GM12878 (cell line): ENCODE measurements around the gene MAPK9. TPM values are rescaled to one million over a fixed set of nuclear protein-coding genes. Genes with fewer than 3 reads are reported as not detected.

ENCODE experiments used
- ATAC-seq: fragments of 200-7000 bp; cut with Tn5 transposase; 3 replicates; pipeline ENCODE4 v1.9.1; 2020; ENCODE audit warnings: mild to moderate bottlenecking, moderate library complexity
- BruUV-seq: library from RNA; stranded (reverse); fragments of 400-500 nt; replicated peaks from 2 replicates; lab custom pipeline; 2021; lab: Mats Ljungman, UMichigan
- CTCF ChIA-PET: fragments of 300-600 bp; sonication (Branson Sonifier 250); formaldehyde crosslinking; extraction: SDS; loops from one replicate; lab custom pipeline; 2021; ENCODE audit warnings: inconsistent platforms; lab: Yijun Ruan, JAX
- POLR2A ChIA-PET: fragments of 350-600 bp; formaldehyde crosslinking; extraction: SDS; loops from one replicate; lab custom pipeline; 2021; ENCODE audit warnings: inconsistent platforms; lab: Charles Lee
- RAD21 ChIA-PET: fragments of 300-600 bp; sonication (Branson Sonifier 250); formaldehyde crosslinking; loops from one replicate; lab custom pipeline; 2023; ENCODE audit warnings: antibody characterized with exemption; ENCODE audit not compliant: unreplicated experiment; lab: Charles Lee
- SMC1A ChIA-PET: fragments of 300-600 bp; sonication (Branson Sonifier 250); formaldehyde crosslinking; loops from one replicate; lab custom pipeline; 2023; ENCODE audit not compliant: unreplicated experiment, uncharacterized antibody; lab: Charles Lee
- DNase-seq: peaks from one replicate; pipeline ENCODE4 v3.0.0-alpha.2; 2011; ENCODE audit warnings: low read depth, low spot score
- FAIRE-seq: peaks from 3 replicates; lab custom pipeline; 2011; peaks lifted over from hg19 to GRCh38; lab: Jason Lieb, UNC
- H2AFZ ChIP-seq: 2 replicates; pipeline ENCODE4 v1.6.0; 2011; ENCODE audit warnings: low read depth, low read length, control low read depth; ENCODE audit not compliant: control insufficient read depth
- H3K27ac ChIP-seq: 2 replicates; pipeline ENCODE4 v1.5.1; 2011; ENCODE audit warnings: control low read depth; ENCODE audit not compliant: control insufficient read depth, insufficient read depth
- H3K27me3 ChIP-seq, 2 experiments: replicated peaks in 1 of 2; 2 replicates each; pipeline versions ENCODE4 v1.6.0 to v1.6.1; 2011; ENCODE audit warnings: low read length in 1 of 2; ENCODE audit not compliant: control insufficient read depth in 2 of 2, insufficient read depth in 2 of 2
- H3K36me3 ChIP-seq, 2 experiments: 2 replicates each; pipeline ENCODE4 v1.5.1; 2011; ENCODE audit warnings: low read length in 1 of 2; ENCODE audit not compliant: control insufficient read depth in 2 of 2, insufficient read depth in 2 of 2
- H3K4me1 ChIP-seq: 2 replicates; pipeline ENCODE4 v1.6.1; 2011; ENCODE audit warnings: mild to moderate bottlenecking, low read length, moderate library complexity, mixed read lengths; ENCODE audit not compliant: control insufficient read depth, insufficient read depth
- H3K4me2 ChIP-seq: 2 replicates; pipeline ENCODE4 v1.6.0; 2011; ENCODE audit warnings: control low read depth; ENCODE audit not compliant: control insufficient read depth, insufficient read depth
- H3K4me3 ChIP-seq: fragments of 200-600 bp; sonication (generic); 2 replicates; pipeline ENCODE4 v1.5.1; 2016
- H3K79me2 ChIP-seq: 2 replicates; pipeline ENCODE4 v1.6.0; 2011; ENCODE audit warnings: low read length; ENCODE audit not compliant: control insufficient read depth, insufficient read depth
- H3K9ac ChIP-seq: 2 replicates; pipeline ENCODE4 v1.8.0; 2011; ENCODE audit warnings: low read length, control low read depth, mixed read lengths; ENCODE audit not compliant: control insufficient read depth, insufficient read depth
- H3K9me3 ChIP-seq: replicated peaks from 3 replicates; pipeline ENCODE4 v1.5.1; 2011; ENCODE audit warnings: mild to moderate bottlenecking, low read length; ENCODE audit not compliant: control insufficient read depth, insufficient read depth
- H4K20me1 ChIP-seq: 2 replicates; pipeline ENCODE4 v1.6.0; 2011; ENCODE audit not compliant: control insufficient read depth, insufficient read depth
- BCL11A ChIP-seq: IDR thresholded peaks from 2 replicates; pipeline ENCODE4 v1.6.1; 2011; ENCODE audit warnings: low read depth, low read length
- CBFB ChIP-seq: IDR thresholded peaks from 2 replicates; pipeline ENCODE4 v1.6.1; 2016; ENCODE audit warnings: antibody characterized with exemption, low read depth
- CHD1 ChIP-seq: IDR thresholded peaks from 2 replicates; pipeline ENCODE4 v1.6.1; 2012; ENCODE audit warnings: low read depth, low read length, improper control_type of control experiment
- CREB1 ChIP-seq: IDR thresholded peaks from 2 replicates; pipeline ENCODE4 v1.6.1; 2012; ENCODE audit warnings: low read depth, mild to moderate bottlenecking, inconsistent platforms
- EGR1 ChIP-seq, 2 experiments: IDR thresholded peaks; 1 replicate in 1 of 2; 2 replicates in 1 of 2; pipeline ENCODE4 v1.6.1; 2011 to 2012; ENCODE audit warnings: low read depth in 2 of 2, low read length in 2 of 2, borderline replicate concordance in 1 of 2, mild to moderate bottlenecking in 1 of 2, moderate library complexity in 1 of 2
- FOXM1 ChIP-seq: IDR thresholded peaks from 2 replicates; pipeline ENCODE4 v1.6.1; 2012; ENCODE audit warnings: low read depth, mild to moderate bottlenecking, inconsistent platforms, low read length, moderate library complexity
- HDAC2 ChIP-seq: fragments of 200-600 bp; sonication (generic); IDR thresholded peaks from 2 replicates; pipeline ENCODE4 v1.6.1; 2017
- JUND ChIP-seq: IDR thresholded peaks from 2 replicates; pipeline ENCODE4 v1.6.1; 2012; ENCODE audit warnings: low read depth, mild to moderate bottlenecking, low read length, improper control_type of control experiment, moderate library complexity
- MEF2A ChIP-seq: IDR thresholded peaks from 2 replicates; pipeline ENCODE4 v1.6.1; 2011; ENCODE audit warnings: low read depth, mild to moderate bottlenecking, low read length, moderate library complexity; ENCODE audit not compliant: insufficient read depth
- POLR2A ChIP-seq: IDR thresholded peaks from 2 replicates; pipeline ENCODE4 v1.6.1; 2011; ENCODE audit warnings: low read depth, mild to moderate bottlenecking, low read length
- RELA ChIP-seq: fragments of 450-650 bp; IDR thresholded peaks from 2 replicates; pipeline ENCODE4 v1.8.0; 2014; ENCODE audit warnings: borderline replicate concordance; ENCODE audit not compliant: partially characterized antibody
- SUPT20H ChIP-seq: IDR thresholded peaks from 2 replicates; pipeline ENCODE4 v1.6.1; 2011; ENCODE audit warnings: low read depth, mild to moderate bottlenecking, low read length, moderate library complexity, borderline replicate concordance; ENCODE audit not compliant: control insufficient read depth
- TCF7 ChIP-seq: IDR thresholded peaks from 2 replicates; pipeline ENCODE4 v1.6.1; 2014; ENCODE audit warnings: antibody characterized with exemption, borderline replicate concordance
- ZNF384 ChIP-seq: IDR thresholded peaks from 2 replicates; pipeline ENCODE4 v1.6.1; 2012; ENCODE audit warnings: low read depth, mild to moderate bottlenecking, low read length, improper control_type of control experiment, borderline replicate concordance
- WGBS: methylation state at CpG from one replicate; pipeline ENCODE4 v1.1.6; 2016; ENCODE audit warnings: low lambda C conversion rate; ENCODE audit not compliant: insufficient replicate concordance, insufficient coverage; ENCODE audit errors: missing lambda C conversion rate; 5-methylcytosine and 5-hydroxymethylcytosine counted together
- in situ Hi-C: fragments of 300-500 bp; cut with MboI; formaldehyde crosslinking; loops from 9 replicates; pipeline ENCODE4 v1.14.3; 2018; ENCODE audit warnings: mixed read lengths
- intact Hi-C: fragments of 100-400 bp; cut with micrococcal nuclease; formaldehyde crosslinking; loops from one replicate; pipeline ENCODE4 v1.14.2; 2022; ENCODE audit not compliant: unreplicated experiment
- polyA plus RNA-seq, 11 experiments: library from polyadenylated mRNA; depleted of rRNA in 4 of 11; unstranded in 6 of 11; stranded (reverse) in 5 of 11; fragments of >200 nt; fragmentation: Nextera tagmentation in 4 of 11; fragmentation: Illumina TruSeq in 1 of 11; extraction: Ambion mirVana in 4 of 11; extraction: Trizol in 1 of 11; gene quantifications; 1 replicate in 1 of 11; 2 replicates in 10 of 11; pipeline versions ENCODE4 v1.2.1 to v1.2.3, GENCODE V29; 2011 to 2016; ENCODE audit warnings: inconsistent platforms in 2 of 11, missing spikeins in 2 of 11, low read depth in 1 of 11
- total RNA-seq, 4 experiments: library from RNA; depleted of rRNA in 3 of 4; stranded (reverse); fragments of >200 nt in 3 of 4; fragmentation: Illumina TruSeq in 1 of 4; extraction: Trizol in 1 of 4; gene quantifications; 2 replicates each; pipeline versions ENCODE4 v1.2.1 to v1.2.3, GENCODE V29; 2013 to 2021
- TF ChIP-seq, protein P1 (sequence below): fragments of 450-650 bp; formaldehyde crosslinking; IDR thresholded peaks from 2 replicates; pipeline ENCODE4 v1.5.0; 2022; ENCODE audit warnings: mild to moderate bottlenecking, missing genetic modification characterization
- TF ChIP-seq, protein P2 (sequence below): fragments of 450-650 bp; IDR thresholded peaks from 2 replicates; pipeline ENCODE4 v1.6.1; 2017; ENCODE audit warnings: borderline replicate concordance
- TF ChIP-seq, protein P3 (sequence below): fragments of 450-650 bp; IDR thresholded peaks from 2 replicates; pipeline ENCODE4 v1.6.1; 2018; ENCODE audit warnings: borderline replicate concordance, mild to moderate bottlenecking; ENCODE audit not compliant: partially characterized antibody

MAPK9 gene
- total and polyA plus RNA-seq, 10 of the 15 experiments (the other 5 are each of a cell fraction or from before 2014, with no cell fraction given), result 2.1 to 52.9 (median 21.7) TPM

DNA sequence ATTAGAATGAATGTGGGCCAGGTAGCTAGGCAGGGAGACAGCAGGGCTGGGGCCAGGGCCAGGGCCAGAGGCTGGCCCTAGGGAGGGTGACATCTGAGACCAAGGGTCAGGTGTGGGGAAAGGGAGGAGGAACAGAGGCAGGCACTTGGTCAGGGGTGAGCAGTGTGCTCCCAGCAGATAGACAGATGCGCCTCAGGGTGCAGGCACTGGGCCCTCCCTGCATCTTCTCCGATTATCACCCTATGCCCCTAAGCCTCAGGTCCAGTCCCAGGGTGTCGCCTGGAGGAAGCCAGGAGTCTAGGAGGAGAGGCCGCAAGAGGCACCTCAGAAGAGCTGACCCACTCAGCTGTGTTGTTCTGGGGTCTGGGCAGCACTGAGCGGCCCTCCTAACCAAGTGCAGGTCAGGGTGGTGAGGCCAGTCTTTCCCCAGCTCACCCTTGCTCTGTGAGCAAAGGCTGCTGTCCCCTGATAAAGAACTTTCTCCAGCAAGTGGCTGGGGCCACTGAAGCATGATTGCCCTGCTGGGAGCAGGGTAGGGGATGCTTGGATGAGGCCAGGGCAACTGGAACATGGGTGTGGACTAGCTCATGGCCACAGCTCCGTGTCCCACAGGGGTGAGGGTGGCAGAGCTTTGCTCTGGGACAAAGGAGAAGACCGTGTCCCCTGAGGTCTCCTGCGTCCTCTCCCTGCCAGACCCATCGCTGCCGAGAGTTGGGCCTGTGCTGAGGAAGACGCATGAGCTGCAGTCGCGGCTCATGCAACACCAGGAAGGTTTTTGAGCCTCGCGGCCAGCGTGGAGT, 80.7 kb downstream of the MAPK9 start:
- no TSS peak for BruUV-seq
- peaks cover 0 to 5% of the 10 kb centered on the region in 2 experiments; a peak in 2 of 4 replicates for H3K27me3 ChIP-seq
- no peak for DNase-seq
- RAD21 ChIA-PET, result no interaction called here
- H2AFZ ChIP-seq, result no peak overlapping the region
- H3K9ac ChIP-seq, result no peak overlapping the region
- no peak for TF ChIP-seq TCF7
- TF ChIP-seq, protein P1, sequence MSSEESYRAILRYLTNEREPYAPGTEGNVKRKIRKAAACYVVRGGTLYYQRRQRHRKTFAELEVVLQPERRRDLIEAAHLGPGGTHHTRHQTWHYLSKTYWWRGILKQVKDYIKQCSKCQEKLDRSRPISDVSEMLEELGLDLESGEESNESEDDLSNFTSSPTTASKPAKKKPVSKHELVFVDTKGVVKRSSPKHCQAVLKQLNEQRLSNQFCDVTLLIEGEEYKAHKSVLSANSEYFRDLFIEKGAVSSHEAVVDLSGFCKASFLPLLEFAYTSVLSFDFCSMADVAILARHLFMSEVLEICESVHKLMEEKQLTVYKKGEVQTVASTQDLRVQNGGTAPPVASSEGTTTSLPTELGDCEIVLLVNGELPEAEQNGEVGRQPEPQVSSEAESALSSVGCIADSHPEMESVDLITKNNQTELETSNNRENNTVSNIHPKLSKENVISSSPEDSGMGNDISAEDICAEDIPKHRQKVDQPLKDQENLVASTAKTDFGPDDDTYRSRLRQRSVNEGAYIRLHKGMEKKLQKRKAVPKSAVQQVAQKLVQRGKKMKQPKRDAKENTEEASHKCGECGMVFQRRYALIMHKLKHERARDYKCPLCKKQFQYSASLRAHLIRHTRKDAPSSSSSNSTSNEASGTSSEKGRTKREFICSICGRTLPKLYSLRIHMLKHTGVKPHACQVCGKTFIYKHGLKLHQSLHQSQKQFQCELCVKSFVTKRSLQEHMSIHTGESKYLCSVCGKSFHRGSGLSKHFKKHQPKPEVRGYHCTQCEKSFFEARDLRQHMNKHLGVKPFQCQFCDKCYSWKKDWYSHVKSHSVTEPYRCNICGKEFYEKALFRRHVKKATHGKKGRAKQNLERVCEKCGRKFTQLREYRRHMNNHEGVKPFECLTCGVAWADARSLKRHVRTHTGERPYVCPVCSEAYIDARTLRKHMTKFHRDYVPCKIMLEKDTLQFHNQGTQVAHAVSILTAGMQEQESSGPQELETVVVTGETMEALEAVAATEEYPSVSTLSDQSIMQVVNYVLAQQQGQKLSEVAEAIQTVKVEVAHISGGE (CRISPR knock-in tag), result no peak
- TF ChIP-seq, protein P2, sequence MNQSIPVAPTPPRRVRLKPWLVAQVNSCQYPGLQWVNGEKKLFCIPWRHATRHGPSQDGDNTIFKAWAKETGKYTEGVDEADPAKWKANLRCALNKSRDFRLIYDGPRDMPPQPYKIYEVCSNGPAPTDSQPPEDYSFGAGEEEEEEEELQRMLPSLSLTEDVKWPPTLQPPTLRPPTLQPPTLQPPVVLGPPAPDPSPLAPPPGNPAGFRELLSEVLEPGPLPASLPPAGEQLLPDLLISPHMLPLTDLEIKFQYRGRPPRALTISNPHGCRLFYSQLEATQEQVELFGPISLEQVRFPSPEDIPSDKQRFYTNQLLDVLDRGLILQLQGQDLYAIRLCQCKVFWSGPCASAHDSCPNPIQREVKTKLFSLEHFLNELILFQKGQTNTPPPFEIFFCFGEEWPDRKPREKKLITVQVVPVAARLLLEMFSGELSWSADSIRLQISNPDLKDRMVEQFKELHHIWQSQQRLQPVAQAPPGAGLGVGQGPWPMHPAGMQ, result no peak
- no peak for TF ChIP-seq MEF2A
- no peak for TF ChIP-seq ZNF384
- TF ChIP-seq HDAC2, result no peak
- no peak for TF ChIP-seq BCL11A
- no peak for TF ChIP-seq RELA
- TF ChIP-seq CBFB, result no peak
- no peak for TF ChIP-seq EGR1 (IDR thresholded peaks at IDR 0.05; ENCODE audit: borderline replicate concordance in 1 of 2, low read depth in 2 of 2, low read length in 2 of 2)
- TF ChIP-seq POLR2A, result no peak
- no peak for TF ChIP-seq SUPT20H
- TF ChIP-seq, protein P3, sequence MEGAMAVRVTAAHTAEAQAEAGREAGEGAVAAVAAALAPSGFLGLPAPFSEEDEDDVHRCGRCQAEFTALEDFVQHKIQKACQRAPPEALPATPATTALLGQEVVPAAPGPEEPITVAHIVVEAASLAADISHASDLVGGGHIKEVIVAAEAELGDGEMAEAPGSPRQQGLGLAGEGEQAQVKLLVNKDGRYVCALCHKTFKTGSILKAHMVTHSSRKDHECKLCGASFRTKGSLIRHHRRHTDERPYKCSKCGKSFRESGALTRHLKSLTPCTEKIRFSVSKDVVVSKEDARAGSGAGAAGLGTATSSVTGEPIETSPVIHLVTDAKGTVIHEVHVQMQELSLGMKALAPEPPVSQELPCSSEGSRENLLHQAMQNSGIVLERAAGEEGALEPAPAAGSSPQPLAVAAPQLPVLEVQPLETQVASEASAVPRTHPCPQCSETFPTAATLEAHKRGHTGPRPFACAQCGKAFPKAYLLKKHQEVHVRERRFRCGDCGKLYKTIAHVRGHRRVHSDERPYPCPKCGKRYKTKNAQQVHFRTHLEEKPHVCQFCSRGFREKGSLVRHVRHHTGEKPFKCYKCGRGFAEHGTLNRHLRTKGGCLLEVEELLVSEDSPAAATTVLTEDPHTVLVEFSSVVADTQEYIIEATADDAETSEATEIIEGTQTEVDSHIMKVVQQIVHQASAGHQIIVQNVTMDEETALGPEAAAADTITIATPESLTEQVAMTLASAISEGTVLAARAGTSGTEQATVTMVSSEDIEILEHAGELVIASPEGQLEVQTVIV, result no peak
- no peak for TF ChIP-seq CREB1
- TF ChIP-seq CHD1, result no peak
- TF ChIP-seq FOXM1, result no peak
- no peak for TF ChIP-seq JUND
- TF ChIP-seq, all 136 proteins: peak for 0
- ATAC-seq, result no peak
- H3K9me3 ChIP-seq, result no peaks in the 10 kb centered on the region; the same call in 2 of the 3 replicates
- no peak overlapping the region for H3K4me2 ChIP-seq
- H3K36me3 ChIP-seq, result no peaks in the 10 kb centered on the region
- H3K4me3 ChIP-seq, result no peak overlapping the region
- ChIA-PET SMC1A (interaction anchor here (0.5 kb wide), 1 partner anchor 12 kb away, joined by 3 read pairs; no protein-coding TSS in a partner anchor), POLR2A (no interaction called here), CTCF (no interaction called here)
- no peak overlapping the region for H3K27ac ChIP-seq
- intact Hi-C loops, result no loop called here
- no peaks in the 10 kb centered on the region for H3K4me1 ChIP-seq
- no peaks in the 10 kb centered on the region for H3K79me2 ChIP-seq
- WGBS, result 56% methylated on average over 16 of the region's 16 CpGs
- no peak for FAIRE-seq
- no peaks in the 10 kb centered on the region for H4K20me1 ChIP-seq
- in situ Hi-C loops, result no loop called here
